Measurements from ENCODE around the gene ARID3A. TPM values are rescaled to one million over a fixed set of nuclear protein-coding genes. Genes with fewer than 3 reads are reported as not detected.

ARID3A gene
- total and polyA plus RNA-seq, 2 of the 8 experiments (the other 6 are each of a cell fraction or from before 2014, with no cell fraction given) = 40.5 to 77.4 TPM

- Histone ChIP-seq H2AFZ (ENCODE audit: low read length) (no peak overlapping the region), H3K4me2 (ENCODE audit: insufficient read depth in 1 of 2, low read depth in 2 of 2, low read length in 2 of 2) (no peak overlapping the region), H4K20me1 (replicated peaks in 1 of 2; ENCODE audit: control insufficient read depth in 1 of 2, insufficient read depth in 2 of 2, low read length in 2 of 2) (peaks cover 0 to 6% of the 10 kb centered on the region in 2 experiments), H3K56ac (replicated peaks; ENCODE audit: insufficient read length, low read depth, low read length) (no peak overlapping the region), H3K4ac (replicated peaks; ENCODE audit: insufficient read length, low read depth, low read length) (no peak overlapping the region), H3K4me3 (ENCODE audit: extremely low read depth in 1 of 4, insufficient read depth in 2 of 4, low read depth in 3 of 4, low read length in 4 of 4) (no peak overlapping the region), H3K27me3 (replicated peaks in 1 of 4; ENCODE audit: control insufficient read depth in 3 of 4, extremely low read depth in 1 of 4, insufficient read depth in 3 of 4, low read length in 3 of 4) (peaks cover 0 to under 1% (median under 1%) of the 10 kb centered on the region in 4 experiments; a peak in 2 of 7 replicates), H3K4me1 (replicated peaks in 1 of 4; ENCODE audit: control insufficient read depth in 3 of 4, insufficient read depth in 4 of 4, low read length in 3 of 4) (no peaks in the 10 kb centered on the region), H2BK5ac (ENCODE audit: low read depth, low read length) (no peak overlapping the region), H3K9me3 (ENCODE audit: insufficient read depth in 2 of 2, low read depth in 1 of 2, low read length in 1 of 2) (no peaks in the 10 kb centered on the region), H2BK20ac (ENCODE audit: low read length) (no peak overlapping the region), H4K5ac (ENCODE audit: insufficient read length, low read depth, low read length) (no peak overlapping the region), H2BK15ac (ENCODE audit: low read length) (no peak overlapping the region), H3K36me3 (ENCODE audit: control insufficient read depth in 2 of 4, insufficient read depth in 4 of 4, low read length in 3 of 4) (peaks cover 3 to 33% (median 7%) of the 10 kb centered on the region in 4 experiments; a peak in 5 of 8 replicates), H3K14ac (ENCODE audit: insufficient read length) (no peak overlapping the region), H4K91ac (replicated peaks; ENCODE audit: insufficient read length, low read length) (no peak overlapping the region), H3K9ac (replicated peaks in 1 of 4; ENCODE audit: extremely low read depth in 1 of 4, low read depth in 3 of 4, low read length in 3 of 4) (no peak overlapping the region), H2BK12ac (ENCODE audit: low read depth, low read length) (no peak overlapping the region), H3K23me2 (ENCODE audit: low read depth, low read length) (no peaks in the 10 kb centered on the region), H3K79me1 (ENCODE audit: low read depth, low read length) (no peaks in the 10 kb centered on the region), H2AK5ac (ENCODE audit: low read depth, low read length) (no peak overlapping the region), H2BK120ac (replicated peaks; ENCODE audit: low read depth, low read length) (no peak overlapping the region), H3K27ac (ENCODE audit: low read depth, low read length) (no peak overlapping the region), H3K18ac (ENCODE audit: extremely low read depth, low read length) (no peak overlapping the region), H4K8ac (ENCODE audit: extremely low read depth, insufficient read depth, low read length) (peak overlapping the region; percentile 79; the same call in 1 of the 2 replicates), H3K23ac (ENCODE audit: insufficient read length) (no peak overlapping the region), H3K79me2 (ENCODE audit: control insufficient read depth in 1 of 2, insufficient read depth in 2 of 2, low read length in 2 of 2) (no peaks in the 10 kb centered on the region)
- DNase-seq (ENCODE audit: low read depth in 1 of 2, low spot score in 2 of 2) = no peak
- POLR2A ChIA-PET (ENCODE audit: partially characterized antibody) = interaction anchor here (2.5 to 7.7 kb wide), 3 partner anchors 11 to 75 kb away, joined by 7 to 81 read pairs (median 48); partner anchors contain the start of gene CNN2
- TF ChIP-seq SP4 (IDR thresholded peaks at IDR 0.05; ENCODE audit: low read length) (no peak), SUZ12 (IDR thresholded peaks at IDR 0.05; ENCODE audit: low read length) (no peak), EZH2 (IDR thresholded peaks at IDR 0.05; ENCODE audit: low read depth, low read length, severe bottlenecking) (no peak), CTCF (IDR thresholded peaks at IDR 0.05; ENCODE audit: control extremely low read depth in 1 of 3, insufficient read depth in 1 of 3, low read depth in 1 of 3, low read length in 3 of 3) (peak in 1 of 3 experiments; percentile 6; a peak in 1 of 4 replicates), HDAC6 (IDR thresholded peaks at IDR 0.05; ENCODE audit: low read depth, low read length) (no peak), POU5F1 (IDR thresholded peaks at IDR 0.05; ENCODE audit: low read depth, low read length) (no peak)
- CTCF ChIA-PET (ENCODE audit: partially characterized antibody) = interaction anchor here (0.9 to 1.6 kb wide), 6 partner anchors 9 to 216 kb away, joined by 3 to 4 read pairs (median 3); no protein-coding TSS in a partner anchor
- no peak for FAIRE-seq
- WGBS, 2 experiments (ENCODE audit: extremely low coverage in 1 of 2, insufficient coverage in 1 of 2, insufficient read length in 1 of 2, insufficient replicate concordance in 2 of 2, low coverage in 1 of 2, low lambda C conversion rate in 2 of 2, missing lambda C conversion rate in 1 of 2) = 91% methylated on average over 24 of the region's 27 CpGs; no CpG with 5 or more reads in 1 of the 2 experiments
Measured at GRCh38 chr19:1006711-1007398, 81.0 kb downstream of the ARID3A start.
